Smooth muscle cell (in vitro differentiated cells): ENCODE results near the gene CASQ1. TPM values are rescaled to one million over a fixed set of nuclear protein-coding genes. Genes with fewer than 3 reads are reported as not detected.

Experiments used
- DNase-seq: peaks from one replicate; lab custom pipeline; 2025; ENCODE audit not compliant: unreplicated experiment; lab: John Stamatoyannopoulos, UW
- H2AFZ ChIP-seq: fragments of 200-600 bp; sonication (generic); 2 replicates; pipeline ENCODE4 v1.6.0; 2016; ENCODE audit warnings: antibody characterized with exemption, low read depth, mild to moderate bottlenecking
- H3F3A ChIP-seq: fragments of 200-600 bp; sonication (generic); 2 replicates; pipeline ENCODE4 v1.6.0; 2017; ENCODE audit warnings: antibody characterized with exemption, low read depth
- H3K27ac ChIP-seq: fragments of 200-600 bp; sonication (generic); 2 replicates; pipeline ENCODE4 v1.5.1; 2016; ENCODE audit warnings: low read depth, mild to moderate bottlenecking
- H3K27me3 ChIP-seq: fragments of 200-600 bp; sonication (generic); 2 replicates; pipeline ENCODE4 v1.6.1; 2016; ENCODE audit warnings: low read depth, mild to moderate bottlenecking
- H3K36me3 ChIP-seq: fragments of 200-600 bp; sonication (generic); 2 replicates; pipeline ENCODE4 v1.5.1; 2016; ENCODE audit warnings: low read depth
- H3K4me1 ChIP-seq: fragments of 200-600 bp; sonication (generic); 2 replicates; pipeline ENCODE4 v1.5.1; 2016; ENCODE audit warnings: low read depth
- H3K4me2 ChIP-seq: fragments of 200-600 bp; sonication (generic); 2 replicates; pipeline ENCODE4 v1.6.0; 2016; ENCODE audit warnings: mild to moderate bottlenecking
- H3K4me3 ChIP-seq: fragments of 200-600 bp; sonication (generic); 2 replicates; pipeline ENCODE4 v1.5.1; 2016; ENCODE audit warnings: mild to moderate bottlenecking
- H3K79me2 ChIP-seq: fragments of 200-600 bp; sonication (generic); 2 replicates; pipeline ENCODE4 v1.6.0; 2016; ENCODE audit warnings: low read depth, mild to moderate bottlenecking
- H3K9ac ChIP-seq: fragments of 200-600 bp; sonication (generic); 2 replicates; pipeline ENCODE4 v1.6.0; 2016; ENCODE audit warnings: low read depth
- H3K9me3 ChIP-seq: fragments of 200-600 bp; sonication (generic); replicated peaks from 2 replicates; pipeline ENCODE4 v1.5.1; 2016; ENCODE audit warnings: low read depth
- H4K20me1 ChIP-seq: fragments of 200-600 bp; sonication (generic); 2 replicates; pipeline ENCODE4 v1.6.0; 2016; ENCODE audit warnings: low read depth
- CTCF ChIP-seq: fragments of 200-600 bp; sonication (generic); IDR thresholded peaks from 2 replicates; pipeline ENCODE4 v1.5.1; 2017; ENCODE audit warnings: borderline replicate concordance, mild to moderate bottlenecking, antibody characterized with exemption; ENCODE audit not compliant: insufficient read depth, poor library complexity, severe bottlenecking
- WGBS: methylation state at CpG from one replicate; pipeline ENCODE4 v1.1.7; 2016; ENCODE audit warnings: low lambda C conversion rate; 5-methylcytosine and 5-hydroxymethylcytosine counted together
- polyA plus RNA-seq: library from polyadenylated mRNA; unstranded; fragments of >200 nt; fragmentation: Nextera tagmentation; extraction: Ambion mirVana; gene quantifications from 2 replicates; pipeline ENCODE4 v1.2.1, GENCODE V29; 2016
- total RNA-seq: library from RNA; depleted of rRNA; stranded (reverse); fragments of >200 nt; gene quantifications from 2 replicates; pipeline ENCODE4 v1.2.3, GENCODE V29; 2014

CASQ1 gene
- total and polyA plus RNA-seq, 2 experiments from 2014 or later, result 0.36 TPM; not detected in 1

DNA sequence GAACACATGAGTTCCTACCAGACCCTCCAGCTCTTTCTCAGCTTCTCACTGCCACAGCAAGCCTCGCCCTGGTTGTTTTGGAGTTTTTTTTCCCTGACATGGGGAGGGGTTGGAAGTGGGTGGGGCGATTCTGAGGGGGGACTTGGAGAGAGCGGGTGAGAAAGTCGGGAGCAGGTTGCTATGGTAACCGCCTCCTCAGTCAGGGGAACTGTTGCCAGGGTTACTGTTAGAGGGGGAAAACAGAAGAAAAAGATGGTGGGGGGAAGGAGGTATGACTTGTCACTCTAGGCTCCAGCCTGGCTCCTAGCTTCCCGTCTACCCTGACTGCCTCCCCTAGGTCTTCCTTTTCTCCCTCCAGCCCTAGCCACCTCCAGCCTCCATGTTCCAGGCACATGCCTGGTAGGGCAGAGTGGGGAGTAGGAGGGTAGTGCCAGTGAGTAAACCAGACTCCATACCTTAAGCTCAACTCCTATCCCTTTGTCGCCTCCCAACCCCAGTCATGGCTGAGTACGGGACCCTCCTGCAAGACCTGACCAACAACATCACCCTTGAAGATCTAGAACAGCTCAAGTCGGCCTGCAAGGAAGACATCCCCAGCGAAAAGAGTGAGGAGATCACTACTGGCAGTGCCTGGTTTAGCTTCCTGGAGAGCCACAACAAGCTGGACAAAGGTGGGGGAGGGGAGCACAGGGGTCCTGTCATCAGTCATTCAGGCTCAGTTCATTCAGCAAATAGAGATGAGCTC, 20.8 kb downstream of the CASQ1 start:
- no peak for TF ChIP-seq CTCF

GRCh38 chr1:160214481-160215140, 24.2 kb downstream of the CASQ1 start:
- no peak for DNase-seq
- H3F3A ChIP-seq, result peaks cover 7% of the 10 kb centered on the region
- WGBS, result 81% methylated on average over 3 of the region's 3 CpGs
- H3K79me2 ChIP-seq, result peaks cover 13% of the 10 kb centered on the region
- no peak overlapping the region for H2AFZ ChIP-seq
- H3K27me3 ChIP-seq, result no peaks in the 10 kb centered on the region
- H3K4me3 ChIP-seq, result no peak overlapping the region
- H3K9ac ChIP-seq, result no peak overlapping the region
- H3K4me2 ChIP-seq, result no peak overlapping the region
- H3K36me3 ChIP-seq, result no peaks in the 10 kb centered on the region
- no peak overlapping the region for H3K27ac ChIP-seq
- H4K20me1 ChIP-seq, result peaks cover 44% of the 10 kb centered on the region
- H3K9me3 ChIP-seq, result no peaks in the 10 kb centered on the region
- TF ChIP-seq CTCF, result no peak
- peaks cover 29% of the 10 kb centered on the region for H3K4me1 ChIP-seq

More for the DNA sequence above, 20.8 kb downstream of the CASQ1 start:
- Histone ChIP-seq H3K4me3 (no peak overlapping the region), H2AFZ (no peak overlapping the region), H3K79me2 (peaks cover 38% of the 10 kb centered on the region), H3K36me3 (no peaks in the 10 kb centered on the region), H4K20me1 (peaks cover 76% of the 10 kb centered on the region), H3K9ac (no peak overlapping the region), H3K9me3 (no peaks in the 10 kb centered on the region), H3F3A (peaks cover 26% of the 10 kb centered on the region), H3K27ac (no peak overlapping the region), H3K27me3 (no peaks in the 10 kb centered on the region), H3K4me2 (no peak overlapping the region), H3K4me1 (peaks cover 57% of the 10 kb centered on the region)
- DNase-seq, result no peak
- WGBS, result 86% methylated on average over 10 of the region's 10 CpGs

DNA sequence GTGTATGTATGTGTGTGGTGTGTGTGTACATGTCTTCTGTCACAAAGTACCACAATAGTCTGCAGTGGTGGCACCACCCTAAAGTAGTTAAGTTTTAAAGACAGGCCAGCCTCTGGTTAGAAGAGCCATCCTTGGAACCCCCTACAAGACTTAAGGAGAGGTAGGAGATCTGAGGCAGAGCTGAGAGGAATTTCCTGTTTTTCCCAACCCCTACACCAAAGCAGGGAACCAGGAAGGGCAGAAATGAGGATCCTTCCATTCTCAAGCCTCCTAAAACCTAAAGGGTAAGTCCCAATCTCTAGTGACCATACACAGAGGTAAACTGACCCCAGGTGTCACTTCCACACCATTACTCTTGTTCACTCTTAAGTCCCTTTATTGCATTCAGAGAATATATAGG, 25.9 kb downstream of the CASQ1 start:
- no peak for DNase-seq
- peaks cover 28% of the 10 kb centered on the region for H4K20me1 ChIP-seq
- H3K4me3 ChIP-seq, result no peak overlapping the region
- H3K27me3 ChIP-seq, result no peaks in the 10 kb centered on the region
- H3K9me3 ChIP-seq, result no peaks in the 10 kb centered on the region
- H2AFZ ChIP-seq, result no peak overlapping the region
- no peak for TF ChIP-seq CTCF
- no peak overlapping the region for H3K4me2 ChIP-seq
- H3K27ac ChIP-seq, result no peak overlapping the region
- peaks cover 15% of the 10 kb centered on the region for H3K4me1 ChIP-seq
- H3K79me2 ChIP-seq, result no peaks in the 10 kb centered on the region
- H3K9ac ChIP-seq, result no peak overlapping the region
- H3K36me3 ChIP-seq, result no peaks in the 10 kb centered on the region
- H3F3A ChIP-seq, result peaks cover 13% of the 10 kb centered on the region
